B cell (primary cell): ENCODE data around the gene FFAR4. TPM values are rescaled to one million over a fixed set of nuclear protein-coding genes. Genes with fewer than 3 reads are reported as not detected.

Experiments used
- ATAC-seq: fragments of 200-7000 bp; cut with Tn5 transposase; one replicate; pipeline ENCODE4 v1.10.0; 2021; ENCODE audit warnings: low read depth, mild to moderate bottlenecking, moderate number of reproducible peaks, moderate library complexity
- CTCF ChIA-PET: fragments of 350-600 bp; sonication (Branson Sonifier 250); formaldehyde crosslinking; loops from one replicate; lab custom pipeline; 2021; ENCODE audit warnings: antibody characterized with exemption, inconsistent platforms; lab: Charles Lee
- POLR2A ChIA-PET: fragments of 350-600 bp; sonication (Branson Sonifier 250); formaldehyde crosslinking; loops from one replicate; lab custom pipeline; 2021; ENCODE audit warnings: antibody characterized with exemption; lab: Charles Lee
- DNase-seq: peaks from one replicate; pipeline ENCODE4 v3.0.0; 2013
- H2AFZ ChIP-seq: 2 replicates; pipeline ENCODE4 v1.6.1; 2012; ENCODE audit warnings: mild to moderate bottlenecking, low read depth, low read length; ENCODE audit not compliant: insufficient read depth, poor library complexity, severe bottlenecking
- H3K27ac ChIP-seq, 2 donors: 1 replicate in 1 of 2; 2 replicates in 1 of 2; pipeline ENCODE4 v1.5.1; 2012 to 2013; ENCODE audit warnings: low read length in 2 of 2, mild to moderate bottlenecking in 2 of 2, moderate library complexity in 1 of 2
- H3K27me3 ChIP-seq, 4 experiments: fragments of 200-600 bp in 1 of 4; sonication (generic) in 1 of 4; replicated peaks in 1 of 4; 1 replicate in 2 of 4; 2 replicates in 2 of 4; pipeline versions ENCODE4 v1.6.1 to v1.7.0; 2013 to 2016; ENCODE audit warnings: low read length in 3 of 4, mild to moderate bottlenecking in 2 of 4, mixed read lengths in 1 of 4, moderate library complexity in 1 of 4; ENCODE audit not compliant: insufficient read depth in 4 of 4, control insufficient read depth in 3 of 4; ENCODE audit errors: control extremely low read depth in 1 of 4
- H3K36me3 ChIP-seq, 2 experiments: replicated peaks in 1 of 2; 1 replicate in 1 of 2; 2 replicates in 1 of 2; pipeline versions ENCODE4 v1.6.1 to v1.7.1; 2013; ENCODE audit warnings: low read length in 1 of 2; ENCODE audit not compliant: insufficient read depth in 2 of 2, control insufficient read depth in 1 of 2; ENCODE audit errors: control extremely low read depth in 1 of 2, extremely low read depth in 1 of 2
- H3K4me1 ChIP-seq, 2 donors: fragments of 200-600 bp in 1 of 2; sonication (generic) in 1 of 2; 1 replicate in 1 of 2; 2 replicates in 1 of 2; pipeline versions ENCODE4 v1.5.1 to v1.6.1; 2013 to 2017; ENCODE audit warnings: low read length in 2 of 2; ENCODE audit not compliant: control insufficient read depth in 2 of 2, insufficient read depth in 2 of 2
- H3K4me2 ChIP-seq: replicated peaks from 2 replicates; pipeline ENCODE3; 2012; ENCODE audit warnings: mild to moderate bottlenecking, low read depth, low read length; ENCODE audit not compliant: poor library complexity, severe bottlenecking
- H3K4me3 ChIP-seq, 5 experiments: fragments of 200-600 bp in 1 of 5; sonication (generic) in 1 of 5; 1 replicate in 3 of 5; 2 replicates in 2 of 5; pipeline versions ENCODE4 v1.5.1 to v1.7.0; 2011 to 2016; ENCODE audit warnings: low read length in 4 of 5, mild to moderate bottlenecking in 4 of 5, low read depth in 2 of 5, control low read depth in 1 of 5, moderate library complexity in 1 of 5; ENCODE audit not compliant: insufficient read depth in 1 of 5; ENCODE audit errors: control extremely low read depth in 1 of 5, extremely low read depth in 1 of 5
- H3K79me2 ChIP-seq: fragments of 200-600 bp; sonication (generic); one replicate; pipeline ENCODE4 v1.6.0; 2016; ENCODE audit warnings: low read length; ENCODE audit not compliant: control insufficient read depth, insufficient read depth
- H3K9ac ChIP-seq: fragments of 200-600 bp; sonication (generic); 2 replicates; pipeline ENCODE4 v1.6.1; 2017; ENCODE audit warnings: mild to moderate bottlenecking, low read length, moderate library complexity
- H3K9me3 ChIP-seq, 3 donors: one replicate each; pipeline versions ENCODE4 v1.6.1 to v1.7.1; 2013; ENCODE audit warnings: low read length in 2 of 3; ENCODE audit not compliant: control insufficient read depth in 2 of 3, insufficient read depth in 1 of 3; ENCODE audit errors: control extremely low read depth in 1 of 3
- H4K20me1 ChIP-seq: 2 replicates; pipeline ENCODE4 v1.6.0; 2012; ENCODE audit warnings: mild to moderate bottlenecking, low read length; ENCODE audit not compliant: insufficient read depth, control insufficient read depth, poor library complexity, severe bottlenecking
- H3K27ac Mint-ChIP-seq: one replicate; pipeline ENCODE4 v1.8.0; 2021; ENCODE audit warnings: mixed read lengths
- H3K27me3 Mint-ChIP-seq: one replicate; pipeline ENCODE4 v1.8.0; 2021; ENCODE audit warnings: mixed read lengths
- H3K4me1 Mint-ChIP-seq: one replicate; pipeline ENCODE4 v1.8.0; 2021; ENCODE audit warnings: mixed read lengths
- H3K4me3 Mint-ChIP-seq: one replicate; pipeline ENCODE4 v1.8.0; 2021; ENCODE audit warnings: mixed read lengths
- H3K9me3 Mint-ChIP-seq: one replicate; pipeline ENCODE4 v1.8.0; 2022; ENCODE audit warnings: mixed read lengths; ENCODE audit not compliant: insufficient read depth
- CTCF ChIP-seq: fragments of 200-600 bp; IDR thresholded peaks from one replicate; pipeline ENCODE4 v1.8.0; 2022; ENCODE audit warnings: antibody characterized with exemption, mild to moderate bottlenecking
- EZH2 ChIP-seq: IDR thresholded peaks from 2 replicates; pipeline ENCODE4 v1.6.1; 2012; ENCODE audit warnings: borderline replicate concordance, low read depth, mild to moderate bottlenecking, moderate library complexity, low read length; ENCODE audit not compliant: insufficient read depth, poor library complexity, severe bottlenecking
- WGBS: methylation state at CpG from one replicate; pipeline ENCODE4 v1.1.5; 2013; ENCODE audit warnings: missing lambda C conversion rate; ENCODE audit not compliant: insufficient coverage; 5-methylcytosine and 5-hydroxymethylcytosine counted together
- intact Hi-C: fragments of 100-400 bp; cut with micrococcal nuclease; formaldehyde crosslinking; loops from one replicate; pipeline ENCODE4 v1.10.0; 2022
- polyA plus RNA-seq: library from polyadenylated mRNA; depleted of rRNA; stranded (reverse); fragments of >200 nt; gene quantifications from 2 replicates; pipeline ENCODE4 v1.2.3, GENCODE V29; 2012
- total RNA-seq, 2 donors: library from RNA; stranded (reverse); fragments of 120-200 nt in 1 of 2; gene quantifications; 1 replicate in 1 of 2; 2 replicates in 1 of 2; pipeline versions ENCODE4 v1.2.3 to v1.2.4, GENCODE V29; 2013 to 2022

Gene FFAR4
- total and polyA plus RNA-seq, 2 donors (not counting 1 experiment from before 2014, with no cell fraction given), result not detected

DNA sequence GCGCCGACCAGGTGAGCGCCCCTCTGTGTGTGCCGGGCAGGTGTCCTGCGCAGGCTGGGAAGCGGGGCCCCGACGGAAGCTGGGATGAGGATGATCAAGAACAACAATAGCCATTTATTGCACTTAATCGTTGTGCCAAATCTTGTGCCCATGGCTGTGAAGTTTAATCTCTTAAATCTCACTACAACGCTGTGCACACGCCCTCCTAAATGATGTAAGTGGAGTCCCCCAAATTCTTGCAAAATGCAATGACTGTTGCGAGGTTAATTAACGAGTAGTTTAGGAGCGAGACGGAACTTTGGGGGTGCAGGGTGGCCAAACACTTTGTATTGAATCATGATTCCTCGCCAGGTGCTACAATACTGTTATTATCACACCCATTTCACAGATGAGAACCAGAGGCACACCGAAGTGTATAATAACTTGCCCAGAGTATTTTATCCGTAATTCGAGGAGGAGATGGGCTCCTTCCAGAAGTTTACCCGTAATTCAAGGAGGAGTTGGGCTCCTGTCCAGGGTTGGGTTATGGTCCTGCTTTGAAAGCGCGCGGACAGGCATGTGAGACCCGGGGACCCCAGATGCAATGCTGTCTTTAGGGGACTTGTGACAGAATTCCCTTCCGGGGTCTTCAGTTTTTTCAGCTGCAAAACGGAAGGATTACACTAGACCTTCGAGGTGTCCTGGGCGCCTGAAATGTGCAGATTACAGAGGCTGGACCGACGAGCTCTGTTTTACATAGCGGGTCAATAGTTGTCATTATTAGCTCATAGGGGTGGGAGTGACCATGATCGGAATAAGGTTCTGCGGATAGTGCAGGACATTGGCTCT is 1.0 kb downstream of the FFAR4 start:
- ChIA-PET CTCF (interaction anchor here (1.8 kb wide), 1 partner anchor 9 kb away, joined by 4 read pairs; no protein-coding TSS in a partner anchor), POLR2A (interaction anchor here (0.6 kb wide), 1 partner anchor 1013 kb away, joined by 7 read pairs; no protein-coding TSS in a partner anchor)
- H3K27ac Mint-ChIP-seq, result no peak overlapping the region
- H4K20me1 ChIP-seq, result no peaks in the 10 kb centered on the region
- H3K4me3 Mint-ChIP-seq, result no peak overlapping the region
- TF ChIP-seq EZH2 (no peak), CTCF (no peak)
- no peaks in the 10 kb centered on the region for H3K4me1 ChIP-seq
- no peak overlapping the region for H3K9ac ChIP-seq
- H3K27ac ChIP-seq, result no peak overlapping the region
- peaks cover 72% of the 10 kb centered on the region for H3K27me3 Mint-ChIP-seq
- no peak overlapping the region for H2AFZ ChIP-seq
- H3K36me3 ChIP-seq, result no peaks in the 10 kb centered on the region
- intact Hi-C loops, result no loop called here
- no peak overlapping the region for H3K4me2 ChIP-seq
- no peaks in the 10 kb centered on the region for H3K4me1 Mint-ChIP-seq
- no peaks in the 10 kb centered on the region for H3K9me3 ChIP-seq
- no peak overlapping the region for H3K4me3 ChIP-seq
- DNase-seq, result no peak
- 29% methylated on average over 29 of the region's 33 CpGs for WGBS
- no peaks in the 10 kb centered on the region for H3K79me2 ChIP-seq
- no peaks in the 10 kb centered on the region for H3K9me3 Mint-ChIP-seq
- H3K27me3 ChIP-seq, result peaks cover 0 to 38% (median 8%) of the 10 kb centered on the region in 4 experiments
- no peak for ATAC-seq

- intact Hi-C loops, result no loop called here
- 30% methylated on average over 19 of the region's 21 CpGs for WGBS
- no peak overlapping the region for H2AFZ ChIP-seq
These were observed 1.6 kb downstream of the FFAR4 start for GRCh38 chr10:93568105-93568390.

More at GRCh38 chr10:93568105-93568390, 1.6 kb downstream of the FFAR4 start:
- Histone ChIP-seq H4K20me1 (no peaks in the 10 kb centered on the region), H3K27ac (no peak overlapping the region), H3K27me3 (peaks cover 0 to 42% (median 8%) of the 10 kb centered on the region in 4 experiments), H3K9ac (no peak overlapping the region), H3K36me3 (no peaks in the 10 kb centered on the region), H3K4me3 (no peak overlapping the region), H3K79me2 (no peaks in the 10 kb centered on the region), H3K9me3 (no peaks in the 10 kb centered on the region), H3K4me1 (no peaks in the 10 kb centered on the region), H3K4me2 (no peak overlapping the region)
- DNase-seq (no peak), ATAC-seq (no peak)
- peaks cover 75% of the 10 kb centered on the region for H3K27me3 Mint-ChIP-seq
- TF ChIP-seq CTCF, result no peak
- no peak for TF ChIP-seq EZH2
- POLR2A ChIA-PET, result no interaction called here
- CTCF ChIA-PET, result interaction anchor here (1.0 to 1.8 kb wide), 2 partner anchors 10 to 13 kb away, joined by 3 to 4 read pairs; no protein-coding TSS in a partner anchor
- no peak overlapping the region for H3K4me3 Mint-ChIP-seq
- no peak overlapping the region for H3K27ac Mint-ChIP-seq
- no peaks in the 10 kb centered on the region for H3K9me3 Mint-ChIP-seq
- H3K4me1 Mint-ChIP-seq, result no peaks in the 10 kb centered on the region
